ENCODE measurements around the gene LDLRAD3. TPM values are rescaled to one million over a fixed set of nuclear protein-coding genes. Genes with fewer than 3 reads are reported as not detected.

LDLRAD3 gene
- total and polyA plus RNA-seq, 12 donors, result 5.4 to 16.7 (median 10.2) TPM

DNA sequence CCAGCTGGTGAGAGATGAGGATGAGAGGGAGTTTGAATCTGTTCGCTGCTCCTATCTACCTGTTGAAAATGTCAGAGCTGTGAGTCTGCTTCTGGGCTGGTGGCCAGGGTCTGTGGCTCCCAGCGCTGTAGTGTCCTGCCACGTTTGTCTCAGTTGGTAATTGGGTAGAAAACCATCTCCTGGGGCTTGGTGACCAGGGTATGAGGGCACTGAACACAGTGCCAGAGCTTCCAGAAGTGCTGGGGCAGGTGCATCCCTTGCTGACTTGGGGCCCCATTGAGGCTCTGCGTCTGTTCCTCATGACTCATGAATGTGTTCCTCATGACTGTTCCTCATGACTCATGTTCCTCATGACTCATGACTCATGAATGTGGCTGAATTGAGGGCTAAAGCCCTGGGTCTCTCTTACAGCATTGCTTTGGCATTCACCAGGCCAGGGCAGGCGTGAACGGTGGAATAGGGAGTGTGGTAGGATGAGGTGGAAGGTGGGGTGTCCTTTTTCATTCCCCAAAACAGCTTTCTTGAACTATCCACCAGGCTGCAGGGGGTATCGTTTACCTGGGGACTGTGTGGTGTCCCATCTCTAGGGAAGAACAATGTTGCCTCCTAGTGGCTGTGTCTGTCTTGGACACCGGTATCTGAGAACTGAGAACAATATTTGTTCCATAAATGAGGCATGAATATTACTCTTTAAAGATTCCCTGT is 205.8 kb downstream of the LDLRAD3 start:
- no peak overlapping the region for H3K4me3 ChIP-seq
- H3K27ac ChIP-seq, result peak overlapping the region in 3 of 5 donors; percentile 25 to 76 (median 48)
- peaks cover 10 to 12% of the 10 kb centered on the region in 2 donors for H3K4me1 ChIP-seq (replicated peaks in 1 of 2)
- DNase-seq, result peak; percentile 67 to 87 (median 84)
- intact Hi-C loops (cut with DNase I), result loop anchor here (10.0 kb wide), 2 partner anchors 95 to 535 kb away; partner anchors contain the start of gene FJX1 (in 1 of the 2)
- TF ChIP-seq, protein P1, sequence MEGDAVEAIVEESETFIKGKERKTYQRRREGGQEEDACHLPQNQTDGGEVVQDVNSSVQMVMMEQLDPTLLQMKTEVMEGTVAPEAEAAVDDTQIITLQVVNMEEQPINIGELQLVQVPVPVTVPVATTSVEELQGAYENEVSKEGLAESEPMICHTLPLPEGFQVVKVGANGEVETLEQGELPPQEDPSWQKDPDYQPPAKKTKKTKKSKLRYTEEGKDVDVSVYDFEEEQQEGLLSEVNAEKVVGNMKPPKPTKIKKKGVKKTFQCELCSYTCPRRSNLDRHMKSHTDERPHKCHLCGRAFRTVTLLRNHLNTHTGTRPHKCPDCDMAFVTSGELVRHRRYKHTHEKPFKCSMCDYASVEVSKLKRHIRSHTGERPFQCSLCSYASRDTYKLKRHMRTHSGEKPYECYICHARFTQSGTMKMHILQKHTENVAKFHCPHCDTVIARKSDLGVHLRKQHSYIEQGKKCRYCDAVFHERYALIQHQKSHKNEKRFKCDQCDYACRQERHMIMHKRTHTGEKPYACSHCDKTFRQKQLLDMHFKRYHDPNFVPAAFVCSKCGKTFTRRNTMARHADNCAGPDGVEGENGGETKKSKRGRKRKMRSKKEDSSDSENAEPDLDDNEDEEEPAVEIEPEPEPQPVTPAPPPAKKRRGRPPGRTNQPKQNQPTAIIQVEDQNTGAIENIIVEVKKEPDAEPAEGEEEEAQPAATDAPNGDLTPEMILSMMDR (IDR thresholded peaks at IDR 0.05), result peak; percentile 27 to 67 (median 51)
- TF ChIP-seq POLR2A (IDR thresholded peaks at IDR 0.05), result peak in 1 of 2 donors; percentile 63
- H3K9me3 ChIP-seq (replicated peaks in 1 of 3), result no peaks in the 10 kb centered on the region
- no peaks in the 10 kb centered on the region for H3K27me3 ChIP-seq
- 23 to 40% (median 37%) methylated on average over 8 of the region's 8 CpGs for WGBS, 4 donors
- H3K36me3 ChIP-seq (replicated peaks in 1 of 2), result no peaks in the 10 kb centered on the region

DNA sequence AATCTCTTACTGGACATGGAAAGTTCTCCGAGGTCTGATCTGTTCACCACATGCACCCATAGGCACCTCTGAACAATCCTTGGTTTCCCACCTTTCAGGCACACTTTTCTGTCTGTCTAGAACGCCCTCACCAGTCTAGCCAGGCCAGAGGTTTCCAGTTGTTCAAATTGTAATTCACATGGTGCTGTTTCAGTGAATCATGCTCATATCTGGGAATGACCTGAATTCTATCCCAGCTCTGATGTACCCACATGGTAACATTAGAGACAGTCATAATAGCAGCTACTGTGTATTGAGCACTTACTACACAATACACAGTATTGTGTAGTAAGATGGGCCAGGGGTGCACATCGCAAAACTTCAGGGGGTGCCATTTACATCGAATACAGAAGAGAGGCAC is 207.1 kb downstream of the LDLRAD3 start:
- WGBS, 4 donors, result 95 to 98% (median 96%) methylated on average over 4 of the region's 4 CpGs
- H3K4me3 ChIP-seq, result no peak overlapping the region

GRCh38 chr11:36151933-36152580 is 208.2 kb downstream of the LDLRAD3 start:
- no peaks in the 10 kb centered on the region for H3K9me3 ChIP-seq (replicated peaks in 1 of 3)
- intact Hi-C loops (cut with DNase I), result loop anchor here (10.0 kb wide), 2 partner anchors 93 to 537 kb away; partner anchors contain the start of gene FJX1 (in 1 of the 2)
- H3K36me3 ChIP-seq (replicated peaks in 1 of 2), result no peaks in the 10 kb centered on the region
- WGBS, 4 donors, result 90 to 94% (median 92%) methylated on average over 7 of the region's 7 CpGs
- no peaks in the 10 kb centered on the region for H3K27me3 ChIP-seq
- no peak for DNase-seq
- TF ChIP-seq POLR2A (IDR thresholded peaks at IDR 0.05), result no peak
- TF ChIP-seq, protein P1 (IDR thresholded peaks at IDR 0.05), result no peak
- H3K4me1 ChIP-seq (replicated peaks in 1 of 2), result peaks cover 25 to 35% of the 10 kb centered on the region in 2 donors
- H3K27ac ChIP-seq, result no peak overlapping the region
- H3K4me3 ChIP-seq, result no peak overlapping the region

More for the DNA sequence above, 207.1 kb downstream of the LDLRAD3 start:
- no peak for TF ChIP-seq POLR2A (IDR thresholded peaks at IDR 0.05)
- TF ChIP-seq, protein P1 (IDR thresholded peaks at IDR 0.05), result no peak
- H3K27me3 ChIP-seq, result no peaks in the 10 kb centered on the region
- intact Hi-C loops (cut with DNase I), result loop anchor here (10.0 kb wide), 2 partner anchors 94 to 536 kb away; partner anchors contain the start of gene FJX1 (in 1 of the 2)
- no peak for DNase-seq
- no peaks in the 10 kb centered on the region for H3K9me3 ChIP-seq (replicated peaks in 1 of 3)
- no peak overlapping the region for H3K27ac ChIP-seq
- peaks cover 17 to 25% of the 10 kb centered on the region in 2 donors for H3K4me1 ChIP-seq (replicated peaks in 1 of 2)
- no peaks in the 10 kb centered on the region for H3K36me3 ChIP-seq (replicated peaks in 1 of 2)

- DNase-seq, result no peak
- TF ChIP-seq POLR2A (IDR thresholded peaks at IDR 0.05), result no peak
- TF ChIP-seq, protein P1 (IDR thresholded peaks at IDR 0.05), result no peak
- intact Hi-C loops (cut with DNase I), result loop anchor here (10.0 kb wide), 2 partner anchors 91 to 539 kb away; partner anchors contain the start of gene FJX1 (in 1 of the 2)
- WGBS, 4 donors, result 80 to 97% (median 95%) methylated on average over 2 of the region's 2 CpGs
- Histone ChIP-seq H3K27ac (no peak overlapping the region), H3K27me3 (no peaks in the 10 kb centered on the region), H3K4me3 (no peak overlapping the region), H3K4me1 (replicated peaks in 1 of 2) (peaks cover 25 to 44% of the 10 kb centered on the region in 2 donors), H3K9me3 (replicated peaks in 1 of 3) (no peaks in the 10 kb centered on the region), H3K36me3 (replicated peaks in 1 of 2) (no peaks in the 10 kb centered on the region)
Measured at GRCh38 chr11:36153551-36153950, 209.7 kb downstream of the LDLRAD3 start.

All from adrenal gland (tissue), 12 donors.